GM12801 (cell line): ENCODE results near the gene ALDH1L2.

Experiments used
- TF ChIP-seq, protein P1 (sequence below): IDR thresholded peaks from one replicate; pipeline ENCODE4 v1.5.1; 2011; ENCODE audit warnings: control low read depth; ENCODE audit not compliant: insufficient read length; ENCODE audit errors: extremely low read depth

ALDH1L2 gene

DNA sequence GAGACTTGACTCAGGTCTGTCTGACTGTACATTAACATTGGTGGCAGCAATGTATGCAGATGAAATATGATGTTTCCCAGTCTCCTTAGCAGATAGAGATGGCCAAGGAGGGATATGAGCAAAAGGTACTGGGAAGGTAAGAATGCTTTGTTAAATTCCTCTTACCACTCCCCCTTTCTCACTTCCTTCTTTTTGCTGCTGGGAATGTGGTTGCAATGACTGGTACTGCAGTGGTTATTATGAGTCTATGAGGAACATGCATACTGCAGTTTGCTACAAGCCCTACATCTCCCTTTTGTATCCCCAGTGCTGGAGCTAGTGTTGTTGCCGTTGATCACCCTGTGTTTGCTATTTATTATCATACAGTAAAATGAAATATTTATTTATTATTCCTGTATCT is 35.9 kb downstream of the ALDH1L2 start:
- TF ChIP-seq, protein P1, sequence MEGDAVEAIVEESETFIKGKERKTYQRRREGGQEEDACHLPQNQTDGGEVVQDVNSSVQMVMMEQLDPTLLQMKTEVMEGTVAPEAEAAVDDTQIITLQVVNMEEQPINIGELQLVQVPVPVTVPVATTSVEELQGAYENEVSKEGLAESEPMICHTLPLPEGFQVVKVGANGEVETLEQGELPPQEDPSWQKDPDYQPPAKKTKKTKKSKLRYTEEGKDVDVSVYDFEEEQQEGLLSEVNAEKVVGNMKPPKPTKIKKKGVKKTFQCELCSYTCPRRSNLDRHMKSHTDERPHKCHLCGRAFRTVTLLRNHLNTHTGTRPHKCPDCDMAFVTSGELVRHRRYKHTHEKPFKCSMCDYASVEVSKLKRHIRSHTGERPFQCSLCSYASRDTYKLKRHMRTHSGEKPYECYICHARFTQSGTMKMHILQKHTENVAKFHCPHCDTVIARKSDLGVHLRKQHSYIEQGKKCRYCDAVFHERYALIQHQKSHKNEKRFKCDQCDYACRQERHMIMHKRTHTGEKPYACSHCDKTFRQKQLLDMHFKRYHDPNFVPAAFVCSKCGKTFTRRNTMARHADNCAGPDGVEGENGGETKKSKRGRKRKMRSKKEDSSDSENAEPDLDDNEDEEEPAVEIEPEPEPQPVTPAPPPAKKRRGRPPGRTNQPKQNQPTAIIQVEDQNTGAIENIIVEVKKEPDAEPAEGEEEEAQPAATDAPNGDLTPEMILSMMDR: no peak

DNA sequence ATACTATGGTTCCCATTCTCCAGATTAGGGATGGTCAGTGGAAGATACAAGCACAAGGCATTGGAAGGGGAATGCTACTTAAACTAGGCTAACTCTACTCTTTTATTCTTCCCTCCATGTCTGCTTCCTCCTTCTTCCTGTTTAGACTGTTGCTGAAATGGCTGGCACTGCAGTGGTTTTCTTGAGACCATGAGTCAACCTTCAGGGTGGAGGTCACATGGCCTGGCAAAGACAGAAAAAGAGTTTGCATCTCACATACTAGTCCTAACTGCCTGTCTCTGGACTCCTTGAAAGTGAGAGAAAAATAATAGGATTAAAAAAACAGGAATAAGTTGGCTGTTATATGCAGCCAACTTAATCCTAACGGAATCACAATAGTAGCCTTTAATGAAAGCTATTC is 37.0 kb downstream of the ALDH1L2 start:
- TF ChIP-seq, protein P1: no peak

DNA sequence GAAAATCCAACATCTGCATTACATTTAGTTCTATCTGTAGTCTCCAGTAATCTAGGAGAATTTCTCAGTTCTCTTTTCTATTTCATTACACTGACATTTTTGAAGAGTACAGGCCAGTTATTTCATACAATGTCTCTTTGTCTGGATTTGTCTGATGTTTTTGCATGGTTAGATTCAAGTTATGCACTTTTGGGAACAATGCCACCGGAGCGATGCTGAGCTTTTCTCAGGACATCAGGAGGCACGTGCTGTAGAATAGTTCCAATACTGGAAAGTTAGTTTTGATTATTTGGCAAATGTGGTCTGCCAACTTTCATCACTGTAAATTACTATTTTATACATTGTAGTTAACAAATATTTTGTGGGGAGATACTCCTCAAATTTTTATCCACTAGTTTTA is 43.1 kb downstream of the ALDH1L2 start:
- TF ChIP-seq, protein P1: no peak

DNA sequence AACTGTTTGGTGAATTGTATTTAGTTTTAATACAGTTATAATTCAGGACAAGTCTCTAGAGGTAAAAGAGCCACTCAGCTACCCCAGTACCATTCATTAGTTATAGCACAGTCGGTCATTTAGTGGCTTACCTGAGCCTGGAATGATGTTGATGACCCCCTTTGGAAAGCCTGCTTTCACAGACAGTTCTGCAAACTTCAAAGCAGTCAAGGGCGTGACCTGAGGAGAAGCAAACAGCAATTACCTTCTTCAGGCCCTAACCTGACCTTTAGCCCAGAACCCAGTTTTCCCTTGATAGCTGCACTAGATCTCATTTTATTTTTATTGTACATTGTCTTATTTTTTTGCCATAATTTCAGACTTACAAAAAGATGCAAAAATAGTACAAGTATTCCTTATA is 43.8 kb downstream of the ALDH1L2 start:
- TF ChIP-seq, protein P1: no peak

DNA sequence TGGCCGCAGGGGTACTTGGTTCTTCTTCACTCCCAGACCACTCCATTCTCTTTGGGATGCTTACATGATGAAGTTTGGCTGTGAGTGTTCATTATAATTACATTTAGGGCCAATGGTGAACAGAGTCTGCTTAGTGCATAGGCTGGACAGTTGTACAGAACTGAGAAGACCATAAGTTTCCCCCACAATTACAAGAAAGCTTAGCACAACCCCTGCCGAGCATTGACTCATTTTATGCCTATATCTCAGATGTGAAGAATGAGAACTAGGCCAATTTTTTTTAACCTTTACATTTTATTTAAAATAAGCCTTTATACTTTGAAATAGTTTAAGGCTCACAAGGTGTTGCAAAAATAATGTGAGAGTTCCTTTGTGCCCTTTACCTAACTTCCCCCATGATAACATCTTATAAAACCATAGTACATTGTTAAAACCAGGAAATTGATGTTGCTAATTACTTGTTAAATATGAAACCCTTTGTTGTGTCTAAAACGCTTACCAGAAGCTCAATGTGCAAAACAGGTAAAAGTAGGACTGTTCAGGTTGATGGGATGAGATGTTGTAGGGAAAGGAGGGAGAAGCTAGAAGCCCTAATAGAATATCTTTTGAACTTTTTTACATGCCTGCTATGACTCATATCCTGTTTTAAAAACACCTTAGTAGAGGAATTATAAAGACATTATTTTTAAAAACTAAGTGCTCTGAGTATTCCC is 47.2 kb downstream of the ALDH1L2 start:
- TF ChIP-seq, protein P1: no peak

DNA sequence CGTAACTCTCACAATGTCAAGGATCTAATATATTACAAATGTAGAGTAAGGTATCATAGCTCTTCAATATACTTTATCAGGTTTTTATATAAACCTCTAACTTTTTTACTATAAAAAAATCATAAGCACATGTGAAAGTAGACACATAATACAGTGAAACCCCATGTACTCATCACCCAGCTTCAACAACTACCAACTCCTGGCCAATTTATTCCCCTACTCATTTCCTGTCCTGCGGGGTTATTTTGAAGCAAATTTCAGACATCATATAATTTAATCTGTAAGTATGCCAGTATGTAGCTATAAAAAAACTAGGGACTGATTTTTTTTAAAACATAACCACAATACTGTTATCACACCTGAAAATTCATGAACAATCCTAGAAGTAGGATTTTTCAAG is 50.4 kb downstream of the ALDH1L2 start:
- TF ChIP-seq, protein P1: no peak

DNA sequence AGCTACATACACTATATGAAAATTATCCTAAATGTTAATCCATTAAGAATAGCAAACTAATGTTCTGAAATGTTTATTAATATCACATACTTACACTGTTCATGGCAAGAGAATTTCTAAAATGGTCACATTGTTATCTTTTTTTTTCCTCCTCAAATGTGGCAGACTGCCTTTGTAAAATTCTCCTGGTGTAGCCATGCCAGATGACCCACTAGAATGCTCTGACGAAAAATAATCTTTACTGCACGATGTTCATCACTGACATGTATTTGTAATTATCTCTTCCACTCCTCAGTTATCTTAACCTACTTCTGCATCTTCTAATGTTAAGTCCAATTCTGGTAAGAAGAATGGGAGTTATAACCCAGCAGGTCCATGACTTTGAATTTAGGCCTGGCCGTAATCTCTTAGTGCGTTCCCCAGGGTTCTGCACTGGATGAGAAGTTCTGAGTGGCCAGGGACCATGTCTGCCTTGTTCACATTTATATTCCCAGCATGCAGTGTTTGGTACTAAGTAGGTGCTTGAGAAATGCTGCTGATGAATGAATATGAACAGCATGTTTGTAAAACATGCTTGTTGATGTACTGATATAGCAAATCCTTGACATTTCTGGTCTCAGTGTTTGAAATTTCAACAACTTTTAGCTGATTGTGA is 51.4 kb downstream of the ALDH1L2 start:
- TF ChIP-seq, protein P1: no peak
